Fibroblast of lung (primary cell): ENCODE results near the gene RUFY3. TPM values are rescaled to one million over a fixed set of nuclear protein-coding genes. Genes with fewer than 3 reads are reported as not detected.

ENCODE experiments used
- DNase-seq, 2 donors: peaks; one replicate each; pipeline versions ENCODE4 v3.0.0 to v3.0.0-alpha.2; 2010; ENCODE audit warnings: low read depth in 2 of 2
- H2AFZ ChIP-seq: 2 replicates; pipeline ENCODE4 v1.5.1; 2012; ENCODE audit warnings: low read length, control low read depth, inconsistent platforms
- H3K27ac ChIP-seq: 2 replicates; pipeline ENCODE4 v1.5.1; 2011; ENCODE audit warnings: low read length, control low read depth; ENCODE audit not compliant: insufficient read depth
- H3K27me3 ChIP-seq: 2 replicates; pipeline ENCODE4 v1.5.1; 2011; ENCODE audit warnings: mild to moderate bottlenecking, low read length; ENCODE audit not compliant: control insufficient read depth, insufficient read depth
- H3K36me3 ChIP-seq: 2 replicates; pipeline ENCODE4 v1.5.1; 2011; ENCODE audit warnings: low read length; ENCODE audit not compliant: control insufficient read depth, insufficient read depth
- H3K4me1 ChIP-seq: 2 replicates; pipeline ENCODE4 v1.5.1; 2011; ENCODE audit warnings: low read length; ENCODE audit not compliant: control insufficient read depth, insufficient read depth; ENCODE audit errors: extremely low read depth
- H3K4me2 ChIP-seq: 2 replicates; pipeline ENCODE4 v1.5.1; 2011; ENCODE audit warnings: low read length, control low read depth; ENCODE audit not compliant: insufficient read depth; ENCODE audit errors: extremely low read depth
- H3K4me3 ChIP-seq, 4 experiments: fragments of 200-600 bp in 1 of 4; sonication (generic) in 1 of 4; replicated peaks in 1 of 4; 2 replicates each; pipeline ENCODE4 v1.5.1; 2011 to 2016; ENCODE audit warnings: low read length in 4 of 4, low read depth in 3 of 4, mild to moderate bottlenecking in 3 of 4, control low read depth in 2 of 4, inconsistent platforms in 1 of 4, mixed read lengths in 1 of 4; ENCODE audit not compliant: insufficient read depth in 1 of 4; ENCODE audit errors: control extremely low read depth in 1 of 4
- H3K79me2 ChIP-seq: 2 replicates; pipeline ENCODE4 v1.5.1; 2012; ENCODE audit warnings: mild to moderate bottlenecking, low read length, inconsistent platforms; ENCODE audit not compliant: control insufficient read depth, insufficient read depth
- H3K9ac ChIP-seq: 2 replicates; pipeline ENCODE4 v1.5.1; 2011; ENCODE audit warnings: mild to moderate bottlenecking, low read length, control low read depth; ENCODE audit not compliant: insufficient read depth
- H3K9me3 ChIP-seq: 2 replicates; pipeline ENCODE4 v1.5.1; 2012; ENCODE audit warnings: low read depth, low read length; ENCODE audit not compliant: control insufficient read depth, insufficient read depth
- H4K20me1 ChIP-seq: 2 replicates; pipeline ENCODE4 v1.5.1; 2011; ENCODE audit warnings: low read length; ENCODE audit not compliant: control insufficient read depth, insufficient read depth; ENCODE audit errors: extremely low read depth
- EZH2 ChIP-seq: IDR thresholded peaks from 2 replicates; pipeline ENCODE4 v1.5.1; 2012; ENCODE audit warnings: low read length, control low read depth, mild to moderate bottlenecking; ENCODE audit errors: missing control alignments
- polyA plus RNA-seq, 2 donors: library from polyadenylated mRNA; depleted of rRNA in 1 of 2; stranded (reverse) in 1 of 2; unstranded in 1 of 2; fragments of >200 nt; gene quantifications; 2 replicates each; pipeline ENCODE4 v1.2.1, GENCODE V29; 2011 to 2012; ENCODE audit warnings: missing spikeins in 1 of 2
- total RNA-seq: library from RNA; depleted of rRNA; stranded (reverse); fragments of >200 nt; gene quantifications from 2 replicates; pipeline ENCODE4 v1.2.1, GENCODE V29; 2014
- TF ChIP-seq, protein P1 (sequence below), 2 donors: IDR thresholded peaks in 1 of 2; conservative IDR thresholded peaks in 1 of 2; 1 replicate in 1 of 2; 2 replicates in 1 of 2; pipeline ENCODE4 v1.5.1; 2011 to 2012; ENCODE audit warnings: low read length in 2 of 2, control low read depth in 1 of 2, inconsistent platforms in 1 of 2, low read depth in 1 of 2, mild to moderate bottlenecking in 1 of 2

The RUFY3 gene
- total and polyA plus RNA-seq, 2 donors (not counting 1 experiment from before 2014, with no cell fraction given), result 36.3 to 97.8 TPM

DNA sequence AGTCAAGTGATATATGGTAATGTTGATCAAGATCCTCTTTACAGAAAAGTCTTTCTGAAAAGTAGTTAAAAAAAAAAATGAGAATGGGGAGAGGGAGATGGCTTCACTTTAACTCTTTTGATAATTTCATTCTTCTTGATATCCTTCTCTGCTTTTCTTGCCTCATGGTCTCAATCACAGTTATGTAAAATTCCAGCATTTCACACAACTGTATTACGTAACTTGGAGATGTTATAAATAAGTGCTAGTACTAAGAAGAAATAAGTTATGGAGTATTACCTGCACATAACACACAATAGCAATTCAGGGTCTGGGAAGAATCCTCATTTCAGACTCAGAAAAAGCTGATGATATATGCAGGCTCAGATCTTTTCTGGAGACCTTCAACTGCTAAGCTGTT, 22.0 kb downstream of the RUFY3 start:
- Histone ChIP-seq H2AFZ (no peak overlapping the region), H3K4me2 (no peak overlapping the region), H3K36me3 (no peaks in the 10 kb centered on the region), H3K79me2 (peaks cover 18% of the 10 kb centered on the region), H3K4me3 (no peak overlapping the region), H3K27me3 (no peaks in the 10 kb centered on the region), H3K4me1 (peaks cover 2% of the 10 kb centered on the region), H4K20me1 (no peaks in the 10 kb centered on the region), H3K27ac (no peak overlapping the region), H3K9ac (no peak overlapping the region), H3K9me3 (no peaks in the 10 kb centered on the region)
- TF ChIP-seq, protein P1, sequence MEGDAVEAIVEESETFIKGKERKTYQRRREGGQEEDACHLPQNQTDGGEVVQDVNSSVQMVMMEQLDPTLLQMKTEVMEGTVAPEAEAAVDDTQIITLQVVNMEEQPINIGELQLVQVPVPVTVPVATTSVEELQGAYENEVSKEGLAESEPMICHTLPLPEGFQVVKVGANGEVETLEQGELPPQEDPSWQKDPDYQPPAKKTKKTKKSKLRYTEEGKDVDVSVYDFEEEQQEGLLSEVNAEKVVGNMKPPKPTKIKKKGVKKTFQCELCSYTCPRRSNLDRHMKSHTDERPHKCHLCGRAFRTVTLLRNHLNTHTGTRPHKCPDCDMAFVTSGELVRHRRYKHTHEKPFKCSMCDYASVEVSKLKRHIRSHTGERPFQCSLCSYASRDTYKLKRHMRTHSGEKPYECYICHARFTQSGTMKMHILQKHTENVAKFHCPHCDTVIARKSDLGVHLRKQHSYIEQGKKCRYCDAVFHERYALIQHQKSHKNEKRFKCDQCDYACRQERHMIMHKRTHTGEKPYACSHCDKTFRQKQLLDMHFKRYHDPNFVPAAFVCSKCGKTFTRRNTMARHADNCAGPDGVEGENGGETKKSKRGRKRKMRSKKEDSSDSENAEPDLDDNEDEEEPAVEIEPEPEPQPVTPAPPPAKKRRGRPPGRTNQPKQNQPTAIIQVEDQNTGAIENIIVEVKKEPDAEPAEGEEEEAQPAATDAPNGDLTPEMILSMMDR (conservative IDR thresholded peaks at IDR 0.05 in 1 of 2, IDR thresholded peaks at IDR 0.05 in 1 of 2; ENCODE audit: low read depth in 1 of 2, low read length in 2 of 2), result no peak
- no peak for TF ChIP-seq EZH2
- no peak for DNase-seq

DNA sequence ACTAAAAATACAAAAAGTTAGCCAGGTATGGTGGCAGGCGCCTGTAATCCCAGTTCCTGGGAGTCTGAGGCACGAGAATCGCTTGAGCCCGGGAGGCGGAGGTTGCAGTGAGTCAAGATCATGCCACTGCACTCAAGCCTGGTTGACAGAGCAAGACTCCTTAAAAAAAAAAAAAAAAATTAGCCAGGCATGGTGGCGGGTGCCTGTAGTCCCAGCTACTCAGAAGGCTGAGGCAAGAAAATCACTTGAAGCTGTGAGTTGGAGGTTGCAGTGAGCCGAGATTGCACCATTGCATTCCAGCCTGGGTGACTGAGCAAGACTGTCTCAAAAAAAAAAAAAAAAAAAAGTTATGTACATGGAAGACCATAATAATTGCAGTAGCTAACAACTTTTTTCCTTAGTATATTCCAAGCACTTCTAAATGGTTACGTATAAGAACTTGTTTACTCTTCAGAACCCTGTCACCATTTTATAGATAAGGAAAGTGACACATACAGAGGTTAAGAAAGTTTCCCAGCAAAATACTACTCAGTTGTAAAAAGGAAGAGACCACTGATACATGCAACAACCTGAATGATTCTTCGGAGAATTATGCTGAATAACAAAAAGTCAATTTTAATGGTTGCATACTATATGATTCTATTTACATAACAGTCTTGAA, 24.5 kb downstream of the RUFY3 start:
- peaks cover 2% of the 10 kb centered on the region for H3K4me1 ChIP-seq
- DNase-seq, result peak; percentile 66 to 70
- H3K27me3 ChIP-seq, result no peaks in the 10 kb centered on the region
- H3K27ac ChIP-seq, result no peak overlapping the region
- no peaks in the 10 kb centered on the region for H3K9me3 ChIP-seq
- TF ChIP-seq, protein P1 (conservative IDR thresholded peaks at IDR 0.05 in 1 of 2, IDR thresholded peaks at IDR 0.05 in 1 of 2; ENCODE audit: low read depth in 1 of 2, low read length in 2 of 2), result no peak
- no peak for TF ChIP-seq EZH2
- no peak overlapping the region for H3K9ac ChIP-seq
- H3K4me3 ChIP-seq, result no peak overlapping the region
- H3K79me2 ChIP-seq, result peaks cover 22% of the 10 kb centered on the region
- H3K36me3 ChIP-seq, result no peaks in the 10 kb centered on the region
- H4K20me1 ChIP-seq, result no peaks in the 10 kb centered on the region
- H3K4me2 ChIP-seq, result no peak overlapping the region
- no peak overlapping the region for H2AFZ ChIP-seq

GRCh38 chr4:70747874-70748273, 26.1 kb downstream of the RUFY3 start:
- H3K9ac ChIP-seq, result no peak overlapping the region
- H3K4me3 ChIP-seq, result no peak overlapping the region
- H3K36me3 ChIP-seq, result no peaks in the 10 kb centered on the region
- no peak overlapping the region for H2AFZ ChIP-seq
- TF ChIP-seq, protein P1 (conservative IDR thresholded peaks at IDR 0.05 in 1 of 2, IDR thresholded peaks at IDR 0.05 in 1 of 2; ENCODE audit: low read depth in 1 of 2, low read length in 2 of 2), result no peak
- TF ChIP-seq EZH2, result no peak
- H4K20me1 ChIP-seq, result no peaks in the 10 kb centered on the region
- no peaks in the 10 kb centered on the region for H3K9me3 ChIP-seq
- no peak overlapping the region for H3K4me2 ChIP-seq
- H3K79me2 ChIP-seq, result peaks cover 17% of the 10 kb centered on the region
- no peaks in the 10 kb centered on the region for H3K4me1 ChIP-seq
- H3K27ac ChIP-seq, result no peak overlapping the region
- H3K27me3 ChIP-seq, result no peaks in the 10 kb centered on the region
- DNase-seq, result peak; percentile 34 to 39
